MM.1S (cell line): ENCODE data around the gene TTLL4.
A peak's percentile ranks its signal among the peaks of the same experiment; 100 is the strongest.

Experiments
- DNase-seq: peaks from one replicate; pipeline ENCODE4 v3.0.0-alpha.2; 2015
- H2AFZ ChIP-seq: fragments of 300-600 bp; sonication (generic); 2 replicates; pipeline ENCODE4 v1.6.0; 2016; ENCODE audit warnings: antibody characterized with exemption, low read length
- H3F3A ChIP-seq: fragments of 300-600 bp; sonication (generic); 2 replicates; pipeline ENCODE4 v1.6.1; 2016; ENCODE audit warnings: mild to moderate bottlenecking, antibody characterized with exemption, low read length, moderate library complexity, mixed read lengths; ENCODE audit not compliant: insufficient read depth
- H3K27ac ChIP-seq: fragments of 300-600 bp; sonication (generic); 2 replicates; pipeline ENCODE4 v1.5.1; 2016; ENCODE audit warnings: mild to moderate bottlenecking, low read length
- H3K27me3 ChIP-seq: fragments of 300-600 bp; sonication (generic); replicated peaks from 2 replicates; pipeline ENCODE4 v1.6.0; 2016; ENCODE audit warnings: low read length; ENCODE audit not compliant: insufficient read depth
- H3K36me3 ChIP-seq: fragments of 300-600 bp; sonication (generic); replicated peaks from 2 replicates; pipeline ENCODE4 v1.6.1; 2016; ENCODE audit warnings: mild to moderate bottlenecking, low read length, mixed read lengths; ENCODE audit not compliant: insufficient read depth
- H3K4me1 ChIP-seq: fragments of 300-600 bp; sonication (generic); 2 replicates; pipeline ENCODE4 v1.6.1; 2016; ENCODE audit warnings: low read length, mixed read lengths
- H3K4me2 ChIP-seq: fragments of 300-600 bp; sonication (generic); 2 replicates; pipeline ENCODE4 v1.6.0; 2016; ENCODE audit warnings: low read depth, low read length
- H3K4me3 ChIP-seq: fragments of 300-600 bp; sonication (generic); 2 replicates; pipeline ENCODE4 v1.5.1; 2016; ENCODE audit warnings: low read length, mixed read lengths
- H3K79me2 ChIP-seq: fragments of 300-600 bp; sonication (generic); 2 replicates; pipeline ENCODE4 v1.6.1; 2016; ENCODE audit warnings: mixed run types, low read length, mixed read lengths
- H3K9ac ChIP-seq: fragments of 300-600 bp; sonication (generic); 2 replicates; pipeline ENCODE4 v1.6.1; 2016; ENCODE audit warnings: low read length, mixed read lengths
- H3K9me2 ChIP-seq: fragments of 300-600 bp; sonication (generic); replicated peaks from 2 replicates; pipeline ENCODE4 v1.6.1; 2016; ENCODE audit warnings: mild to moderate bottlenecking, low read length, mixed read lengths; ENCODE audit not compliant: insufficient read depth
- H3K9me3 ChIP-seq: fragments of 300-600 bp; sonication (generic); replicated peaks from 2 replicates; pipeline ENCODE4 v1.6.1; 2016; ENCODE audit warnings: mild to moderate bottlenecking, low read length, mixed read lengths; ENCODE audit not compliant: insufficient read depth
- H4K20me1 ChIP-seq: fragments of 300-600 bp; sonication (generic); 2 replicates; pipeline ENCODE4 v1.6.1; 2016; ENCODE audit warnings: mild to moderate bottlenecking, low read length, moderate library complexity, mixed read lengths; ENCODE audit not compliant: insufficient read depth
- EZH2 ChIP-seq: fragments of 300-600 bp; sonication (generic); optimal IDR thresholded peaks from 2 replicates; pipeline ENCODE3; 2017; ENCODE audit warnings: low read depth, mild to moderate bottlenecking, antibody characterized with exemption, low read length, mixed read lengths
- EZH2phosphoT487 ChIP-seq: fragments of 300-600 bp; sonication (generic); IDR thresholded peaks from 2 replicates; pipeline ENCODE4 v1.6.1; 2018; ENCODE audit warnings: antibody characterized with exemption, low read length
- TF ChIP-seq, protein P1 (sequence below): fragments of 300-600 bp; sonication (generic); IDR thresholded peaks from 2 replicates; pipeline ENCODE4 v1.5.1; 2016; ENCODE audit warnings: antibody characterized with exemption, low read length, mixed read lengths

Gene TTLL4

DNA sequence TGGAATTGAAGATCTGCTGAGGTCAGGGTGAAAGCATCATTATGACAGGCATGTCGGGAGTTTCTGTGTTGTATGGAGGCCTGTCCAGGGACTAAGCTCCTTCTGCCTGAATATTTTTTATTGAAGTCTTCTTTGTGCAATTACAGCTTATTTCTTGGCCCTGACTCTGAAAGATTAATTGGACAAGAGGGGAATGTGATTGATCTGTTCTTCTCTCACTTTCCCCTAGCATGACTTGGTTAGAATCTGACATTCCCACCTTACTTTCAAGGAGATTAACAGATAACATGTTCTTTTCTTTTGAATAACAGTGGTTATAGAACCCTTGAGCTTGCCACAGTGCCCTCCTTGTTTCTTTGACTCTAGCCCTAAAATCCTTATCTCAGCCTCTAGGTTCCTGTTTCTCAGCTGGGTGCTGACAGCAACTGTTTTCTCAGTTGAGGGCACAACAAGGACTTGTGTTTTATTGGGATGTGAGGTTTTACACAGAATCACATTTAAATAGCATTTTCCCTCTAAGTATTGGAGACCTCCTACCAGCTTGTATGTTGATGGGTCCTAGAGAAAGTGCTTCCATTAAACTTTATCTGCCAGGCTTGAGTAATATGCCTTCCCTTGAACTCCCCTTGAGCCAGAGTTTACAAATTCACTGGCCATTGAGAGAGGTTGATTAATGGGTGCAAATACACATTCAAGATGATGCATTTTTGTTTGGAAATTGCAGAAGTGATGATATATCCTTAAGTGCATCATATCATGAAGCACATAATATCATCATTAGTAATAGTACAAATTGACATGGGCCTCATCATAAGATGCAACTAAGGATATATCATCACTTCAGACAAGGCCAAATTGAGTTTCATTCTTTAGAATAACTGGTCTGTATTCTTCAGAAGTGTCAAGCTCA is 12.5 kb downstream of the TTLL4 start:
- Histone ChIP-seq H3K4me3 (no peak overlapping the region), H3K79me2 (peaks cover 96% of the 10 kb centered on the region), H3K36me3 (no peaks in the 10 kb centered on the region), H3K4me2 (no peak overlapping the region), H3K4me1 (peaks cover 15% of the 10 kb centered on the region), H3K9me2 (no peaks in the 10 kb centered on the region), H3K9ac (no peak overlapping the region), H3K9me3 (no peaks in the 10 kb centered on the region), H2AFZ (no peak overlapping the region), H3K27ac (no peak overlapping the region), H3F3A (no peaks in the 10 kb centered on the region), H3K27me3 (no peaks in the 10 kb centered on the region), H4K20me1 (peaks cover 8% of the 10 kb centered on the region; the same call in 1 of the 2 replicates)
- no peak for TF ChIP-seq EZH2phosphoT487
- no peak for TF ChIP-seq EZH2
- TF ChIP-seq, protein P1, sequence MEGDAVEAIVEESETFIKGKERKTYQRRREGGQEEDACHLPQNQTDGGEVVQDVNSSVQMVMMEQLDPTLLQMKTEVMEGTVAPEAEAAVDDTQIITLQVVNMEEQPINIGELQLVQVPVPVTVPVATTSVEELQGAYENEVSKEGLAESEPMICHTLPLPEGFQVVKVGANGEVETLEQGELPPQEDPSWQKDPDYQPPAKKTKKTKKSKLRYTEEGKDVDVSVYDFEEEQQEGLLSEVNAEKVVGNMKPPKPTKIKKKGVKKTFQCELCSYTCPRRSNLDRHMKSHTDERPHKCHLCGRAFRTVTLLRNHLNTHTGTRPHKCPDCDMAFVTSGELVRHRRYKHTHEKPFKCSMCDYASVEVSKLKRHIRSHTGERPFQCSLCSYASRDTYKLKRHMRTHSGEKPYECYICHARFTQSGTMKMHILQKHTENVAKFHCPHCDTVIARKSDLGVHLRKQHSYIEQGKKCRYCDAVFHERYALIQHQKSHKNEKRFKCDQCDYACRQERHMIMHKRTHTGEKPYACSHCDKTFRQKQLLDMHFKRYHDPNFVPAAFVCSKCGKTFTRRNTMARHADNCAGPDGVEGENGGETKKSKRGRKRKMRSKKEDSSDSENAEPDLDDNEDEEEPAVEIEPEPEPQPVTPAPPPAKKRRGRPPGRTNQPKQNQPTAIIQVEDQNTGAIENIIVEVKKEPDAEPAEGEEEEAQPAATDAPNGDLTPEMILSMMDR, result no peak
- no peak for DNase-seq

DNA sequence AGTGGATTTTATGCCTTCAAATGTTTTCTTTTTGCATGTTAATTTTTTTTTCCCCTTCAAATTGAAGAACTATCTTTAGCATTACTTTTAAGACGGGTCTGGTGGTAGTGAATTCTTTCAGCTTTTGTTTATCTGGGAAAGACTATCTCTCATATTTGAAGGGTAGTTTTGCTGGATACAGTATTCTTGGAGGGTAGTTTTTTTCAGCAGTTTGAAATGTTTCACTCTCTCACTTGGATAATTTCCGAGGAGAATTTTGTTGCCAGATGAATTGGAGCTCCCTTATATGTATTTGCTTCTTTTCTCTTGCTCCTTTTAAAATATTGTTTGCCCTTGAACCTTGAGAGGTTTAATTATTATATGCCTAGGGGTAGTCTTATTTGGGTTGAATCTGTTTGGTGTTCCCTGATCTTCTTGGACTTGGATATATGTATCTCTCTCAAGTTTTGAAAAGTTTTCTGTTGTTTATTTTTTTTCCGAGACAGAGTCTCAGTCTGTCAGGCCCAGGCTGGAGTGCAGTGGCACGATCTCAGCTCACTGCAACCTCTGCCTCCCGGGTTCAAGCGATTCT is 15.5 kb downstream of the TTLL4 start:
- no peak overlapping the region for H2AFZ ChIP-seq
- H3K36me3 ChIP-seq, result no peaks in the 10 kb centered on the region
- no peak overlapping the region for H3K9ac ChIP-seq
- H3K27ac ChIP-seq, result no peak overlapping the region
- no peaks in the 10 kb centered on the region for H3K9me3 ChIP-seq
- no peak for DNase-seq
- no peaks in the 10 kb centered on the region for H3K9me2 ChIP-seq
- H3K4me2 ChIP-seq, result no peak overlapping the region
- TF ChIP-seq, protein P1, result no peak
- no peak for TF ChIP-seq EZH2
- no peak for TF ChIP-seq EZH2phosphoT487
- H3F3A ChIP-seq, result no peaks in the 10 kb centered on the region
- H3K27me3 ChIP-seq, result no peaks in the 10 kb centered on the region
- peaks cover 84% of the 10 kb centered on the region for H3K79me2 ChIP-seq
- peaks cover 15% of the 10 kb centered on the region for H3K4me1 ChIP-seq
- H3K4me3 ChIP-seq, result no peak overlapping the region
- H4K20me1 ChIP-seq, result peaks cover 8% of the 10 kb centered on the region; the same call in 1 of the 2 replicates

DNA sequence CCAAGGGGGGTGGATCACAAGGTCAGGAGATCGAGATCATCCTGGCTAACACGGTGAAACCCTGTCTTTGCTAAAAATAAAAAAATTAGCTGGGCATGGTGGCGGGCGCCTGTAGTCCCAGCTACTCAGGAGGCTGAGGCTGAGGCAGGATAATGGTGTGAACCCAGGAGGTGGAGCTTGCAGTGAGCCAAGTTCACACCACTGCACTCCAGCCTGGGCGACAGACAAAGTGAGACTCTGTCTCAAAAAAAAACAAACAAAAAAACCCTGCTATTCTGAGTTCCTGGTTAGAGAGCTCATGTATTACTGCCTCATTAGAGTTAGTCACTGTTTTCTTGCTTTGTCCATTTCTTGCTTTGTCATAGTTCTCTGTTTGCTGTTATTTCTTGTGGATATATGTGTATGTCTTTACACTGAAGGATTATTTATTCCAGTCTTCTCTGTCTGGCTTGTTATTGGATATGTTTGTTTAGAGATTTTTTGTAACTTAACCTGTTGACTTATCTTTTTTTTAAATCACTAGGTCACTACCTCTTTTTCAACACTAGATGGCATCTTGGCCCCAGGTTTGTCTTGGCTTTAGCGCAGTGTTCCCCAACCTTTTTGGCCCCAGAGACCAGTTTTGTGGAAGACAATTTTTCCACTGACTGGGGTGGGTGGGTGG is 17.0 kb downstream of the TTLL4 start:
- Histone ChIP-seq H3K27me3 (no peaks in the 10 kb centered on the region), H3K36me3 (no peaks in the 10 kb centered on the region), H3F3A (0 out of 2 replicates have a peak, but pooled peaks cover 2% of the 10 kb centered on the region), H3K4me3 (no peak overlapping the region), H3K9ac (no peak overlapping the region), H3K79me2 (peaks cover 84% of the 10 kb centered on the region), H3K27ac (no peak overlapping the region), H4K20me1 (peaks cover 4% of the 10 kb centered on the region; the same call in 1 of the 2 replicates), H3K4me2 (no peak overlapping the region), H3K9me2 (no peaks in the 10 kb centered on the region), H3K9me3 (no peaks in the 10 kb centered on the region), H3K4me1 (peaks cover 12% of the 10 kb centered on the region), H2AFZ (no peak overlapping the region)
- no peak for TF ChIP-seq EZH2
- no peak for TF ChIP-seq EZH2phosphoT487
- TF ChIP-seq, protein P1, result peak; percentile 51
- DNase-seq, result peak; percentile 23
